GOT3 (cell line): ENCODE results near the gene GOLGA6L2.
"Not testable (repeated sequence)": the region's sequence is repeated elsewhere in the genome, so short reads cannot be mapped to it uniquely, and the experiment has no call there.

Source experiments
- DNase-seq: peaks from one replicate; lab custom pipeline; 2025; ENCODE audit warnings: mixed read lengths; lab: John Stamatoyannopoulos, UW

GOLGA6L2 gene

DNA sequence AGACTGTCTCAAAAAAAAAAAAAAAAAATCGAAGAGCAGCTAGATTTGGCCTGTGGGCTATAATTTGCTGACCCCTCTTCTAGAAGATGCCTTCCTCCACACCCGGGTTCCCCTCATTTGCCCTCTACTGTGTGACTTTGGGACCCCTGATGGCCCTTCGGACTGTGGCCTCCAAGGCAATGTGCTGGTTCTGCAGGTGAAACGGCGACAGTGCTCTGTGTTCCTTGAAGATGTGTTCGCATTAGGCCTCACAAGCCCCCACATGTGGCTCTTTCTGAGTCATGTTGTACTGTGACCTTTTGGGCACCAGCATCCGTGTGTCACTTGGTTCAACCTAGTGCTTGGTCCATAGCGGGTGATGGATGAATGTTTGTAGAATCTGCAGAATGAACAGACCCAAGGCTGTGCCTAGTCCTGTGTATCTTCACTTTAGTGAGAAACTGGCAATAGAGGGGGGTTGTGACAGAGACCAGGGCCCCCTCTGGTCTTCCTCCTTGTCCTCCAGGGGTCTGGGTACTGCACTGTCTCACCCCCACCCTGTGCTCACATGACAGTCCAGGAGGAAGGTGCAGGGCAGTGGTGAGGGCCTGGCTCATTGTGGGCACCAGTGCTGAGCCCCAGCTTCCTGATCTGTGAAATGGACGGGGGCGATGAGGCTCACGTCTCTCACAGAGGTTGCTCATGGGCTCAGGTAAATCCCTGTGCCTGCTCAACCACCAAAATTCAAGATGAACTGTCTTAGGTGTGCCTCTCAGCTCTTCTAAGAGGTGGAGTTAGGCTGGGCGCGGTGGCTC is 22.7 kb downstream of the GOLGA6L2 start:
- no peak for DNase-seq

DNA sequence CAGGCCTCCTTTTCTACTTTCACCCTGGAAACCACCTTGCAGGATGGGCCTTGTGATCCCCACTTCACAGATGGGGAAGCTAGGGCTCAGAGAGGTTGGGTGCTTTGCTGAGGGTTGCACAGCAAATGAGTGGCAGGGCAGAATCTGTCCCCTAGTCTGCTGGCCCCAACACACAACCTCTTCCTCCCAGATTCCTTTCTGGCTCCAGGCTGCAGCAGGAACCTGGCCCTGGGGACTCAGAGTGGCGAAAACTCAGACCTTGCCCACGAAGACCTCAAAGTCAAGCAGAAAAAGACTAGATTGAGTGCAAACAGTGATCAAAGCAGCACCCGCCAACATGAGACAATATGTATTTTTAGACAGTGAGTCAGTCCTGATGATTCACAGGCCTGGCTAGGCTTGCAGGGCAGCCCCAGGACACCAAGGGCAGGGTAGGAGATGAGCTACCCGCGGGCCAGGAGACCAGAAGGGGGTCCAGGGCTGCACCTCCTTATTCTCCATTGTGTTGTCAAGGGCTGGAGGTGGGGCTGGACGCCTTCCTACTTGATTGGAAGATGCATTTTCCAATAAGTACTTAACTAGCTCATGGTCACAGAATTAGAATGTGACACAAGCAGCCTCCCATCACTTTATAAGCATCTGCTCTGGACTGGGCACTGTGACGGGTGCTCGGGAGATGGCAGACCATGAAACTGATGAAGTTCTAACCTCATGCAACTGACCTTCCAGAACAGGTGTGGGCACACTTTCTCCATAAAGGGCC is 23.9 kb downstream of the GOLGA6L2 start:
- DNase-seq, result peak; percentile 15

DNA sequence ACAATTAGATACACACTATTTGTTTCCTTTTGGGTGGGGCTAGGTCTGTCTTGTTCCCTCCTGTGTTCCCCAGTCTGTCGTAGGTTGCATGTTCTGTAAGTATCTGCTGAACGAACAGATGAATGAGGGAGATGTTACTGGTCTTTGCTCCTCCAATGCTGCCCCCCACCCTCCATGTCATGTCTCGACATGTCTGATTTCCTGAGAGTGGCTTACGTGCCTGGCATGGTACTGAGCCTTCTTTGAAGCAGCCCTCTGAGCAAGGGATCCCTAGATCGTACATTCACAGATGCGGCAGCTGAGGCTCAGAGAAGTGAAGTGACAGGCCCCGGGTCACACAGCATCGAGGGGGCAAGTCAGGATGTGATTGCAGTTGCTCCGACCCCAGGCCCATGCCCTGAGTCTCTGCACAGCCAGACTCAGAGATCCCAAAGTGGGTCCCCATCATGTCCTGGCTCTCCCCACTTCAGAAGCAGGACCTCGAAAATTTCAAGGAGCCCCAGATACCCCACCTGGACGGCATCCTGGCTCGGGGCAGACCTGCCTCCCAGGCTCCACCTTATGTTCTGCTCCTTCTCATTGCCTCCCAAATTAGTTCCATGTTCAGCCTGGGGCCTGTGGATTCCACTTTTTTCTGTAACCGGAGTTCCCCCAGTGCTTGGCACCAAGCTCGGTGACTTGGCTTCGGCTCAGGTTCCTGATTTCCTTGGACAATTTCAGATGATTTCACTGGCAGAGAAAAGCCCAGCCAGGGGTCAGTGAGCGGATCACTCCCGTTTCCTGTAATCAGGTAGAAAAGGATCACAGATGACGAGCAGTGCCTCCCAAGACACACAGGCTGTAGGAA is 24.7 kb downstream of the GOLGA6L2 start:
- no peak for DNase-seq

DNA sequence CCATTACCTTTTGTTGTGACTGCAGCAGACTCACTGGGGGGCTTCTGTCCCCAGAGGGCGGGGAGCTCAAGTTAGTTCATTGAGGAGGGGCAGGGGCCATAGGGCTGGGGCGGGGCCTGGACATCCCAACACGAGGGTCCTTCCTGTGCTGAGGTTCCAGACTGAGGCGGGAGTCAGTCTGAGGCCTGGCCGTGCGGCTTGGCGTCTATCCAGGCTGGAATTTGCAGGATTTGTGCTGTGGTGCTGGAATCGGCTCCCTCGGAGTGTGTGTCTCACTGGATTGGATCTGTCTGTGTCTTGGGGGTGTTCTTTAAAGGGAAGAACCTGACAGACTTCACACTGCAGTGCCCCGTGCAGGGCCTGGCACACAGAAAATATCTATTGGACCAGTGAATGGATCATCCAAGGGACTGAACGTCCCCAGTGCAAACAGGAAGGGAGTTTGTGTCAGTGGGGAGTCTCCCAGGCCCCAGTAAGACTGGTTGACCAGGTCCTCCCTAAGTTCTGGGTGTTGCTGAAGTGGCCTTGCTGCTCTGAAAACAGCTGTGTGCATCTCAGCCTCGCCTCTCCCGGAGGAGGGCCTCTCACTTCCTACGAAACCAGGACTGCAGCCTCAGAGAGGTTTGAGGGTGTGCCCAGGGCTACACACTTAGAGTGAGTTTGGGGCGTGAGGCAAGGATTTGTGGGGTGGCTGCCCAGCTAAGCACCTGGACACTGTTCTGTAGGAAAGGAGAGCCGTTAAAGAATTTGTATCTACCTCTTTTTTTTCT is 26.1 kb downstream of the GOLGA6L2 start:
- DNase-seq, result no peak

DNA sequence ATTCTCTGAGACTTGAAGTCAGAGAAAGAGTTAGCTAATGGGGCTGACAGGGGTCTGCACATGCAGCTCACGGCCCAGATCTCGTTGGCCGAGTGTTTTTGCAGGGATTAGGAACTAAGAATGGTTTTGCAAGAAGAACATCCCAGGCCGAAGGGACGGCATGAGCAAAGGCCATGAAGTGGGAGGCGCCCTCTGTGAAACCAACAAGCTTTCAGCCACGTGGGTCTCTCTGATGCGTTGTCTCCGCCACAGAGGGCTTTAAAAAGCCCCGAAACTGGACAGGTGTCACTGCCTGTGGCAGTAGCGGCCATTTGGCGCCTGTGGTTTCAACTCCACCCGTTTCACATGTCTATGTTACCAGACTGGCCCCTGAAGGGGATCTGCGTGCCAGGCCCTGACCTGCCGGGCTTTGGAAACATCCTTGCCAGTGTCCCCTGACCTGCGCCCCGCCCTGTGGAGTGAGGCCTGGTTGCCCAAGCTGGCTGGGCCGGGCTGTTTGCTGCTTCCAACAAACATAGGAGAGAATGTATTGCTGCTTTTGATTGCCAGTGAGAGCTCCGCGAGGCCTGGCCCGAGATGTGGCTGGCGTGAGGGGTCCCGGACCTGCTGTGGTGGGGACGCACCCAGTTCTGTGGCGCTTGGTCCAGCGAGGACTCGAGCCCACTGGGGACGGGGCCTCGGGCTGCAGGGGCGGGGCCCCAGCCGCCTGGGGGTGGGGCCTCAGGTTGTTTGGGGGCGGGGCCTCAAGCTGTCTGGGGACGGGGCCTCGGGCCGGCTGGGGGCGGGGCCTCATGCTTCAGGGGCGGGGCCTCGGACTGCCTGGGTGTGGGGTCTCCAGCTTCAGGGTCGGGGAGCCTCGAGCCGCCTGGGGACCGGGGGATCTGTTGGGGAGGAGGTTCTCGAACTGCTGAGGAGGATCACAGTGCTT is 30.4 kb downstream of the GOLGA6L2 start:
- DNase-seq, result no peak

DNA sequence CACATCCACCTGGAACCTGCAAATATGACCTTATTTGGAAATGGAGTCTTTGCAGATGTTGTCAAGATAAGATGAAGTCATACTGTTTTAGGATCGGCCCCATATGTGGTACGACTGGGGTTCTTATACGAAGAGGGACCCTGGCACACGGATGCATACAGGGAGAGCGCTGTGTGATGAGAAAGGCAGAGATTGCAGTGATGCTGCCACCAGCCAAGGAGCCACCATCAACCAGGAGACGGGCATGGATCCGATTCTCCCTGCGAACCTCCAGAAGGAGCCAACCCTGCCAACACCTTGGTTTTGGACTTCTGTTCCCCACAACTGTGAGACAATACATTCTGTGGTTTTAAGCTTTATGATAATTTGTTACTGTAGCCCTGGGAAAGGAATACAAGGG is 31.2 kb downstream of the GOLGA6L2 start:
- DNase-seq, result not testable (repeated sequence)

DNA sequence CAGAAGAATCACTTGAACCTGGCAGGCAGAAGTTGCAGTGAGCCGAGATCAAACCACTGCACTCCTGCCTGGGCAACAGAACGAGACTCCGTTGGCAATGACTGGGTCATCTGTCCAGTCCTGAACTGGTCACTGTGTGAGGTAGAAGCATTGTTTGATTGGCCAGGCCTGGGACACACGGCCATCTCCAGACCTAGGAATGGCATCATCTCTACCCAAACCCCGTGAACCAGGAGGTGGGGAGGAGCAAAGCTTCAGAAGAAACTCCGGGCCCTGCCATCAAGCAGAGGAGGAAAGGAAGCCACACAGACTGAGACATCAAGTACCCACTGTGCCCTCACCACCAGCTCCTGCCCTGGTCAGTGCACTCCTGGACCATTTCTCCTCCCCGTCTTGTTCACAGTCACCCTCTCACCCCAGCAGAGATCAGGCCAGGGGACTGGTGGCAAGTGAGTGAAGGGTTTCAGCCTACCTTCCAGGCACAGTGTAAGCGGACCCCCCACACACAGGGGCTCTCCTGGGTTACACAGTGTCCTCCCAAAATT is 31.6 kb downstream of the GOLGA6L2 start:
- no peak for DNase-seq

DNA sequence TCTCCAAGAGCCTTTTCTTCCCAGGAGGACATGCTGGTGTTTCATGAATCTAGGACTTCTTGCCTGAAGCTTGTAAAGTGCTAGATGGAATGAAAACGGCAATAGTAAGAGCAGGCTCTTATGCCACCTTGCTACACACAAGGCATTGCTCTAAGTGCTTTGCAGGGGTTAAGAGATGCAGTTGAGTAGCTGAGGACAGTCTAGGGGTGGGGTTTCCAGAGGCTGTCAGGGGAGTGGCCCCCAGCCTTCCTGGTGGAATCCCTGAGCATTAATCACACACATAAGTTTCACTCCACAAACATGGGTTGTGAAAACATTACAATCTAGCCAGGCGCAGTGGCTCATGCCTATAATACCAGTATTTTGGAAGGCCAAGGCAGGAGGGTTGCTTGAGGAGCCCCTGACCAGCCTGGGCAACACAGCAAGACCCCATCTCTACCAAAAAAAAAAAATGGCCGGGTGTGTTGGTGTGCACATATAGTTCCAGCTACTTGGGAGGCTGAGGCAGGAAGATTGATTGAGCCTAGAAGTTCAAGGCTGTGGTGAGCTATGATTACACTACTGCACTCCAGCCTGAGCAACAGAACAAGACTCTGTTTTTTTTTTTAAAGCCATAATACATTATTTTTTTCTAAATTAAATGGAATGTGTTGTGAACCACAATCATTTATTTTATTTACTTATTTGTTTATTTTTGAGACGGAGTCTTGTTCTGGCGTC is 34.0 kb downstream of the GOLGA6L2 start:
- DNase-seq, result not testable (repeated sequence)

DNA sequence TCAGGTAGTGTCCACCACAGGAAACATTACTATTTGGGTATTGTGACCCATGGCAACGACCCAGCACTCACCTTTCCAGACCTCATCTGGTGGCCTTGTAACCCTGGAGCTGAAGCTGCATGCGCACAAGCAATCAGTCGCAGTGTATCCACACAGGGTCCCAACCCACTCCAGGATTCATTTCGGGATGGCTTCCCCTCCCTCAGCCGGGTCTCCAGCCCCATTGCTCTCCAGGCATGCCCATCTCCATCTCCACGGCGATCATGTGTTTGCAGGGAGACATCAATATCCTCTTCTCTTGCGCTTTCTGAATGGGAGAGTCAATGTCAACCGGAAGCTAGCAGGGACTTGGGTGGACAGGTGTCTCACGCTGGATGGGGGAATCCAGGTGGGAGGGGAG is 35.2 kb downstream of the GOLGA6L2 start:
- DNase-seq, result no peak

DNA sequence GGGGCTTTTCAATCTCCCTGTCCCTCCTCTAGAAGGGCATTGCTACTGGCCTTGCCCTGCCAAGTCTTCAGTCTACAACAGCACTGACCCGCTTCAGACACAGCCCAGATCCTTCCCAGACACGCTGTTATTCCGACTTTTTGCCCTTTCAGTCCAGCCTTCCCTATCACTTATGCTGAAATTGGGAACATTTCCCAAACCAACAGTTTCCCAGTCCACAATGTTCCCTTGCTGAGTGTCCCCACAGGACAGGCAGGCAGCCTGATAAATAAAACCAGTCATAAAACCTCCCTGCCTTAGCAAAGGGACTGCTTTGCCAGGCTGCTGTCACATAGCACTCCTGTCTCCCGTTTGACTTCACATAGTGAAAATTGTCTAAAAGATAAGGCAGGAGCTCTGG is 43.5 kb downstream of the GOLGA6L2 start:
- DNase-seq, result no peak

DNA sequence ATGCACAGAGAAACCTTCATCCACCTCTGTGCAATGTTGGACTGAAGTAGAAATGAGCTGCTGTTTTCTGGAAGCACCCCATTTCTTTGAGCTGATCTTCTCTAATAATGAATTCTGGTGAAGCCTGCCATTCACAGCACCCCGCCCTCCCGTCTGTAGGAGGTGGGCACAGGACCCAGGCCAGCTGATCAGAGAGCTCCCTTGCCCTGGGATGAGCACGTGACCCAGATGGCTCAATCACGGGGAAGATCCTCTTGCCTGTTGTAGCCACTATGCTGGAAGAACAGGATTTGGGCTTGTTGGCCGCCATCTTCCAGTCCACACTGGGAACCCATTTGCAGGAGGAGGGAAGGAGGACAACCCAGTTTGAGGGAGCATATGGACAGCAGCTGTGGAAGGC is 44.5 kb downstream of the GOLGA6L2 start:
- no peak for DNase-seq

DNA sequence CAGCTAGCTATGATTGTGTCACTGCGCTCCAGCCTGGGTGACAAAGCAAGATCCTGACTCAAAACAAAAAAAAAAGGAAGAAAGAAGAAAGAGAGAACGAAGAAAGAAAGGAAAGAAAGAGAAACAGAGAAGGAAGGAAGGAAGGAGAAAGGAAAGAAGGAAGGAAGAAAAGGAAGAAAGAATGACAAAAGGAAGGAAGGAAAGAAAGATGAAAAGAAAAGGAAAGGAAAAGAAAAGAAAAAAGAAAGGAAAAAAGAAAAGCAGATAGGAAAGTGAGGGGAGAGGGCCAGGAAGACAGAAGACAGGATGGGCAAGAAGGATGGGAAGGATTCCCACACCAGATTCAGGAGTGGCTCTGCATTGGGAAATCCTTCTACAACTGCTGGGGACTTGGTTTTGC is 44.9 kb downstream of the GOLGA6L2 start:
- no peak for DNase-seq

DNA sequence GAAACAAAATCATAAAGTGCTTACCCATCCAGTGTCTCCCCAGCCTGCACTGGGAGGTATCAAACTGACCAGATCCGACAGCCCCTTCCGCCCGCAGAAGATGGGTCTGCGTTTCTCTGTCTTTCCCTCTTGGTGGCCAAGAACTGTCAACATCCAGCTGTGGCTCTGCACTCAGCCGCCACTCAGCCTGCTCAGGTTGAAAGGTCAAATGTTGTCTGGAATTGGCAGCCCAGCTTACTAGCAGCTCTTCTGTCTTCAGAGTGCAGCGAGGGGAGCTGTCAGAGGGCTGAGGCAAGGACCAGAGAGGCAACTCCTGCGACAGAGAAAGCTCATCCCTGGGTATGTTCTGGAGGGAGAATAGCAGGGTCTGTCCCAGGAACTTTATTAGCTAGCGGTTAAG is 45.4 kb downstream of the GOLGA6L2 start:
- no peak for DNase-seq

DNA sequence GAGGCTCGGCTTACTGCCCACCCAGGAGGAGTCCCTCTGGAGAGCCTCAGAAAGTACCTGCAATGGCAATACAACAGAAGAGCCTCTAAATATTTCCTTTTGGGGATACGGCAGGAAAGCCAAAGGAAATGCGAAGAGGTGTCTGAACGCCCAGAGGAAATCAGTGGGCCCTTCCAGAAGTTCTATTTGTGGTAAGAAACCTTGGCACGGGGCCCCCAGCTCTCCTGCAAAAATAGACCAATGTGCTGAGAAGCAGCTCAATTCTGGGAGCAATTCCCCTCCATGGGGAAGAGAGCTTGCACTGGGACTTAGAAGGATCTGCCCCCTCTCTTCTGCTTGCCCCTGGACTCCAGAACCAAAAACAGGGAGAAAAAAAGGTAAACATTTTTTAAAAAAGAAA is 47.8 kb downstream of the GOLGA6L2 start:
- not testable (repeated sequence) for DNase-seq

DNA sequence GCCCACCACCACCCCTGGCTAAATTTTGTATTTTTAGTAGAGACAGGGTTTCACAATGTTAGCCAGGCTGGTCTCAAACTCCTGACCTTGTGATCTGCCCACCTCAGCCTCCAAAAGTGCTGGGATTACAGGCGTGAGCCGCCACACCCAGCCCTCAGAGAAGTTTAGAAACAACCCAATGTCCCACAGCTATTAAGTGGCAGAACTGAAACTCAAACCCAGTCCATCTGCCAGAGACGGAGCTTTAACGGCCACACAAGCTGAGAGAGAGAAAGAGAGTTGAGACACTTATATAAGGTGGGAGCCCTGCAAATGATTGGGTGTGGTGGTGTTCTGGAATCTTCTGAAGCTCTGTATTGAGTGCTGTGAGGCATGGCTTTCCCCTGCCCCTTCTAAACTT is 48.7 kb downstream of the GOLGA6L2 start:
- DNase-seq, result not testable (repeated sequence)

DNA sequence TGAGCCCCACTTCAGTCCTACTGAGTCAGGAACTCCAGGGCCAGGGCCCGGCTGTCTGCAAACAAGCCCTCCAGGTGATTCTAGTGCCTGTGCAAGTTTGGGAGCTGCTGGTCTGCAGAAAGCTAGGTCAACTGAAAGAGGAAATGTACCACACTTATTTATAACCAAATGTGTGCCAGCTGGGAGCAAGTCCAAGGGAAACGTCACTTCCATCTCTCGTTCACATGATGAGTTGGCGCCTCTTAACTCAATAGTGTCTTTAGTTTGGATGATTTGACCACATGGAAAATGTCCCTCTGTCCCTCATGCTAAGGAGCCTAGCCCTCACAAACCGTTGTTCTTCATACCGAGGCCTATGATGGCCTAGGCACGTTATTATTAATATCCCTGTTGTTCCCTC is 49.3 kb downstream of the GOLGA6L2 start:
- no peak for DNase-seq

DNA sequence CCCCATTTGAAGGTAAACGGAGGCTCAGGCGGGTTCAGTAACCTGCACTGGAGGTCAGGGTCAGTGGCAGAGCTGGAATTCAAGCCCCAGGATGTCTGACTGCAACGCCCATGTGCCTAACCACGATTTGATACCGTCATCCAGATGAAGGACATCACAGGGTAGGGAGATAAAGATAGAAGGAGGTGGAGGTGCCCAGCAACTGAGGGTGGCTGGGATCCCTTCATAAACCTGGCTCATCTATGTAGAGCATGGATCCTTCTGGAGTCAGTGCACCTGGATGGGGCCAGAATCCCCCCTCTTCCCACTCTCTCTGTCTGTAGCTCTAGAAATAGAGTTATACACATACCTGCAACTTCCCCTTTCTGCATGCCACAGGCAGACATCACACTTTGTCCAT is 51.2 kb downstream of the GOLGA6L2 start:
- no peak for DNase-seq

DNA sequence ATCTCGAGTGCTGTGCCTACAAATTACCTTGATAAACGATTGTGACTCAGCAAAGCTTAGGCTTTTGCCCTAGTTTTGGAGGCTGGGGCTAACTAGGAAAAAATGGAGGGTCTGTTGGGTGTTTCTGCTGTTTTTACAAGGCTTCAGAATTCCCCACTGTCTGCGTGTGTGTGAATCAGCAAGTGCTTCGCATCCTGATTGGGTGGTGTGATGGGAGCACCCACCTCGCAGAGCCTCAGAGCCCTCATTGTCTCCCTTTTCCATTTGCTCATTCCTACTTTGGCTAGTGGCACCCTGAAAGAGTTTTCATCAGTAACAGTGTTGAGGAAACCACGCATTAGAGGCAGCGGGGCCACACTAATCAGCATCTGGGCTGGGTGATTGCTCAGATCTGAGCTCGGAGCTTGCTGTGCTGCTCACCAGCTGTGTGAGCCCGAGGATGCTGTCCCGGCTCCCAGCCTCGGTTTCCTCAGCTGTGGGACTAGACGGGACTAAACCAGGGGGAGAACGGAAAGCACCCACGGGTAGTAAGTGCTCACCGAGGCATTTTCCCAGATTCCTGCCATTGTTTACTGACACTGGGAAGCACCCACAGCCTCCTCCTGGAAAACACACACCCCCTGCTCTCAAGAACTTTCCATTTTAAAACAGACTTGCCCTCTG is 51.9 kb downstream of the GOLGA6L2 start:
- DNase-seq, result no peak
